Spleen (tissue), 11 donors: ENCODE measurements around the gene ZNF680. TPM values are rescaled to one million over a fixed set of nuclear protein-coding genes. Genes with fewer than 3 reads are reported as not detected.
"Not testable (repeated sequence)": the region's sequence is repeated elsewhere in the genome, so short reads cannot be mapped to it uniquely, and the experiment has no call there.

Experiments used
- DNase-seq: peaks from one replicate; pipeline ENCODE4 v3.0.0-alpha.2; 2020
- H3K27ac ChIP-seq, 8 donors: fragments of 200-600 bp; sonication (generic) in 7 of 8; 1 replicate in 4 of 8; 2 replicates in 4 of 8; pipeline versions ENCODE4 v1.5.0 to v1.8.0; 2016 to 2021; ENCODE audit warnings: inconsistent platforms in 4 of 8, mild to moderate bottlenecking in 4 of 8, moderate library complexity in 1 of 8
- H3K27me3 ChIP-seq, 7 donors: fragments of 200-600 bp; sonication (generic) in 6 of 7; replicated peaks in 1 of 7; 1 replicate in 4 of 7; 2 replicates in 3 of 7; pipeline versions ENCODE4 v1.5.0 to v1.8.0; 2016 to 2021; ENCODE audit warnings: inconsistent platforms in 3 of 7, mild to moderate bottlenecking in 1 of 7
- H3K36me3 ChIP-seq, 6 donors: fragments of 200-600 bp; sonication (generic) in 5 of 6; 1 replicate in 4 of 6; 2 replicates in 2 of 6; pipeline versions ENCODE4 v1.5.0 to v1.8.0; 2016 to 2021; ENCODE audit warnings: inconsistent platforms in 2 of 6
- H3K4me1 ChIP-seq, 6 donors: fragments of 200-600 bp; sonication (generic) in 5 of 6; 1 replicate in 3 of 6; 2 replicates in 3 of 6; pipeline versions ENCODE4 v1.5.0 to v1.8.0; 2016 to 2021; ENCODE audit warnings: inconsistent platforms in 3 of 6
- H3K4me3 ChIP-seq, 8 donors: fragments of 200-600 bp; sonication (generic) in 7 of 8; 1 replicate in 4 of 8; 2 replicates in 4 of 8; pipeline versions ENCODE4 v1.5.0 to v1.8.0; 2016 to 2021; ENCODE audit warnings: inconsistent platforms in 4 of 8, mild to moderate bottlenecking in 4 of 8, moderate library complexity in 2 of 8
- H3K9me3 ChIP-seq, 8 donors: fragments of 200-600 bp; sonication (generic) in 7 of 8; 1 replicate in 4 of 8; 2 replicates in 4 of 8; pipeline versions ENCODE4 v1.5.0 to v1.8.0; 2016 to 2021; ENCODE audit warnings: inconsistent platforms in 4 of 8
- POLR2A ChIP-seq, 3 donors: fragments of 450-650 bp; IDR thresholded peaks; one replicate each; pipeline ENCODE4 v1.5.1; 2017; ENCODE audit warnings: antibody characterized with exemption in 3 of 3, mild to moderate bottlenecking in 1 of 3
- POLR2AphosphoS5 ChIP-seq, 3 donors: sonication (generic); formaldehyde crosslinking; IDR thresholded peaks; one replicate each; pipeline ENCODE4 v1.5.1; 2017; ENCODE audit warnings: antibody characterized with exemption in 3 of 3
- whole genome bisulfite sequencing, 5 donors: extraction: QIAGEN DNeasy Blood & Tissue Kit in 3 of 5; methylation state at CpG; one replicate each; pipeline versions ENCODE4 v1.1.5 to v1.1.7; 2013 to 2018; 5-methylcytosine and 5-hydroxymethylcytosine counted together
- intact Hi-C: fragments of 100-400 bp; cut with DNase I; formaldehyde crosslinking; loops from one replicate; pipeline ENCODE4 v1.15.0; 2023; ENCODE audit warnings: low total_unique reads
- polyA plus RNA-seq, 3 donors: library from polyadenylated mRNA; stranded (reverse); fragments of 200-250 nt; gene quantifications; one replicate each; pipeline ENCODE4 v1.2.1, GENCODE V29; 2013
- total RNA-seq, 7 donors: library from RNA; depleted of rRNA in 3 of 7; stranded (reverse); fragments of >200 nt in 3 of 7; fragmentation: NEBNext Ultra II Directional in 4 of 7; extraction: Animal tissue kit (Norgen Biotek cat#: 25700) in 4 of 7; gene quantifications; one replicate each; pipeline versions ENCODE4 v1.1.0 to v1.2.1, GENCODE V29; 2016 to 2021
- TF ChIP-seq, protein P1 (sequence below), 11 experiments: fragments of 200-600 bp in 7 of 11; fragments of 450-650 bp in 4 of 11; sonication (generic) in 4 of 11; IDR thresholded peaks in 8 of 11; conservative IDR thresholded peaks in 3 of 11; 1 replicate in 7 of 11; 2 replicates in 4 of 11; pipeline versions ENCODE4 v1.4.0 to v1.8.0; 2016 to 2021; ENCODE audit warnings: antibody characterized with exemption in 11 of 11, inconsistent platforms in 4 of 11, mild to moderate bottlenecking in 1 of 11
- donor health status: healthy with polysubstance abuse.
- donor health status: DM: no; HTN: no; CAD: no; lungs with moderate emphysema.
- donor health status: DM: no; HTN: no; CAD: no.
- donor health status: Bipolar disorder and iron deficiency.
- donor health status: healthy.
- donor health status: DM: no; HTN: no; CAD: no.
- donor health status: DM: yes; HTN: yes; CAD: no.

The ZNF680 gene
- total and polyA plus RNA-seq, 10 donors, result 5.0 to 47.8 (median 23.5) TPM

DNA sequence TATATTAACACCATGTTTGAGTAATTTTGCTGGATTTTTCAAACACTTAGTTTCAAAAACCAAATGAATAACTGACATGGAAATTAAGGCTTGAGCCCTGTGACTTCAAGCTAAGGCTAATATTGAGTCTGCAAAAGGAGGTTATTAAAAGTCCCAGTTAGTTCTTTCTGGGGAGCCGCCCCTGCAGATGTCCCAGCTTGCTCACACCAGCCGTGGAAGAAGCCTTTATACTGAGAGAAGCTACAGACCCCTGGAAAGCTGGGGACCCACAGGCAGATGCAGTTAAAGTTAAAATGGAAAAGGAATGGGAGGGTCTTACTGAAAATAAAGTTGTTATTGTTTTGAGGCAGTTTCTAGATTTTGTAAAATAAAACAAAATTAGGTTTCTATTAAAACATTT, 18.5 kb upstream of the ZNF680 start:
- Histone ChIP-seq H3K4me3 (no peak overlapping the region), H3K4me1 (no peaks in the 10 kb centered on the region), H3K27me3 (no peaks in the 10 kb centered on the region), H3K27ac (no peak overlapping the region), H3K36me3 (no peaks in the 10 kb centered on the region), H3K9me3 (peaks cover 0 to 54% (median 6%) of the 10 kb centered on the region in 8 donors)
- WGBS, 5 donors, result 82 to 99% (median 90%) methylated on average over 2 of the region's 2 CpGs
- no peak for TF ChIP-seq POLR2AphosphoS5 (IDR thresholded peaks at IDR 0.05)
- intact Hi-C loops, result no loop called here
- DNase-seq, result no peak

DNA sequence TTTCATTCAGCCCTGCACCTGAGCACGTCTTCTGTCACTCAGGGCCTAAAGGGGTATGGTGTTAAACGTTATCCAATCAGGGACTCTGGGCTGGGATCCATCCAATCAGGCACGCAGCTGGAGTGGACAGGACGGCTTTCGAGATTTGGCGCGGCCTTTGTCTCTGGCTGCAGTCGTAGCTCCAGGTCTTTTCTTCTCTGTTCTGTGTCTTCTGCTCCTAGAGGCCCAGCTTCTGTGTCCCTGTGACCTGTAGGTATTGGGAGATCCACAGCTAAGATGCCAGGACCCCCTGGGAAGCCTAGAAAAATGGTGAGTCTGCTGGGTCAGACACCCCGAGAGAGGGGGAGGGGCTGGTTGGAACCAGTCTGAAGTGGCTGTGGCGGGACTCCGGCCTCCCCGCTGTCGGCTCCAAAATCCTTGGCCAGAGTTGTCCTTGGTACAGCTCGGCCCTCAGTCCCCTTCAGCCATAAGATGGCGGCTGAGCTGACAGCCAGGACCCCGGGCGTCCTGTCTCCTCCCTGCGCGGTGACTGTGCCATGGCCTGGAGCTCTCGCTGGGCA, 11.7 kb upstream of the ZNF680 start:
- Histone ChIP-seq H3K4me3 (peak overlapping the region in 6 of 8 donors; percentile 6 to 51 (median 29)), H3K9me3 (peaks cover 0 to 42% (median 5%) of the 10 kb centered on the region in 8 donors), H3K27ac (no peak overlapping the region), H3K27me3 (peaks cover 0 to 51% (median 13%) of the 10 kb centered on the region in 7 donors), H3K4me1 (peaks cover 0 to 16% (median 4%) of the 10 kb centered on the region in 6 donors), H3K36me3 (no peaks in the 10 kb centered on the region)
- no peak for TF ChIP-seq POLR2AphosphoS5 (IDR thresholded peaks at IDR 0.05)
- TF ChIP-seq, protein P1, sequence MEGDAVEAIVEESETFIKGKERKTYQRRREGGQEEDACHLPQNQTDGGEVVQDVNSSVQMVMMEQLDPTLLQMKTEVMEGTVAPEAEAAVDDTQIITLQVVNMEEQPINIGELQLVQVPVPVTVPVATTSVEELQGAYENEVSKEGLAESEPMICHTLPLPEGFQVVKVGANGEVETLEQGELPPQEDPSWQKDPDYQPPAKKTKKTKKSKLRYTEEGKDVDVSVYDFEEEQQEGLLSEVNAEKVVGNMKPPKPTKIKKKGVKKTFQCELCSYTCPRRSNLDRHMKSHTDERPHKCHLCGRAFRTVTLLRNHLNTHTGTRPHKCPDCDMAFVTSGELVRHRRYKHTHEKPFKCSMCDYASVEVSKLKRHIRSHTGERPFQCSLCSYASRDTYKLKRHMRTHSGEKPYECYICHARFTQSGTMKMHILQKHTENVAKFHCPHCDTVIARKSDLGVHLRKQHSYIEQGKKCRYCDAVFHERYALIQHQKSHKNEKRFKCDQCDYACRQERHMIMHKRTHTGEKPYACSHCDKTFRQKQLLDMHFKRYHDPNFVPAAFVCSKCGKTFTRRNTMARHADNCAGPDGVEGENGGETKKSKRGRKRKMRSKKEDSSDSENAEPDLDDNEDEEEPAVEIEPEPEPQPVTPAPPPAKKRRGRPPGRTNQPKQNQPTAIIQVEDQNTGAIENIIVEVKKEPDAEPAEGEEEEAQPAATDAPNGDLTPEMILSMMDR (IDR thresholded peaks at IDR 0.05 in 8 of 11, conservative IDR thresholded peaks at IDR 0.05 in 3 of 11), result no peak
- TF ChIP-seq POLR2A (IDR thresholded peaks at IDR 0.05), result no peak
- DNase-seq, result no peak
- WGBS, 5 donors, result 16 to 40% (median 27%) methylated on average over 9 to 20 of the region's 20 CpGs
- intact Hi-C loops, result no loop called here

DNA sequence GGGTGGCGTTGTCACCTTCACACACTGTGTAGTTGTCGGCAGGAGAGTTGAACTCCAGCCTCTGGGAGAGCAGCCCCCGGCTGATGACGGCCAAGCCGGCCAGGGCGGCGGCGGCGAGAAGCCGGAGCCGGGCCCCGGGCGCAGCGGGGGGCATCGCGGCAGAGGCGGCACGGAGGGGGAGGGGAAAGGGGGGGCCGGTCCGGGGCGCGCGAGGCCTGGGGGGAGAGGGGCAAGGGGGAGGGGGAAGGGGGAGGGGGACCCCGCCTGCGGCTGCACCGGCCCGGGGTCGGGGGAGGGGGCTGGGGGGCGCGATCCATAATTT, 7.4 kb upstream of the ZNF680 start:
- WGBS, 5 donors, result 6 to 62% (median 10%) methylated on average over 2 to 28 of the region's 30 CpGs
- intact Hi-C loops, DNase-seq: not testable (repeated sequence)

DNA sequence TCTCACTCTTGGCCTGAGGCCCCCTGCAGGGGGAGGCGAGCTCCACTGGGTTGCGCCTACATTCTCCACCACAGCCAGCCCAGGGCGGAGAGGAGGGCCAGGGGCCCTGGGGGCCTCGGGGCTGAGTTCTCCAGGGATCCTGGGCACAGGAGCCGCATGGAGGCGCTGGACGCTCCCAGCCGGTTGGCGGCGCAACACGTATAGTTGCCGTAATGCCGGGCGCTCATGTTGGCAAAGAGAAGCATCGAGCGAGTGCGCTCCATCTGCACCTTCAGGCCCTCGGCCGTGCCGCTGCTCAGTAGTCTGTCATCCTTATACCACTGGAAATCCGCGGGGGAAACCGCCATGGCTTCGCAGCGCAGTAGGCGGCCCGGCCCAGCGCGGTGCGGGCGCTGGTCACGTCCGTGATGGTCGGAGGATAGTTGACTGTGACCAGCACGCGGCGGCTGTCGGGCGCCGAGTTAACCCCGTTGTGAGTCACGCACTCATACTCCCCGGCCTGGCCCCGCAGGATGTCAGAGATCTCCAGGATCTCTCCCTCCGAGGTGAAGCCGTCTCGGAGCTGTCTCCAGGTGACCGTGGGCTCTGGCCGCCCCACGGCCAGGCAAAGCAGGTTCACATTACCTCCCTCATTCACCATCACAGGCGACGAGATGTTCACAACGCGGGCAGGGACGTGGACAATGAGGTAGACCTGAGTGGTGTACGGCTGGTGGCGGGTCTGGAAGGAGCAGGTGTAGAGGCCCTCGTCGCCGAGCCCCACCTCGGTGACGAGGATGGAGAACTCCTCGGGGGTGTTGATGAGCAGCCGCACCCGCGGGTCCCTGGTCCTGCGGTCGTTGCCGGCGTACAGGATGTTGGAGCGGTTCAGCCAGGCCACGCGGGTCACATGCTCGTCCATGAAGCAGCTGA, 6.8 kb upstream of the ZNF680 start:
- not testable (repeated sequence) for H3K9me3 ChIP-seq, H3K36me3 ChIP-seq, H3K27ac ChIP-seq
- intact Hi-C loops, result loop anchor here (10.0 kb wide), 1 partner anchor 95 kb away; the partner anchor contains the start of gene ZNF107
- Histone ChIP-seq H3K4me3 (peak overlapping the region; percentile 30 to 66 (median 40)), H3K4me1 (peaks cover 0 to 17% (median 6%) of the 10 kb centered on the region in 6 donors), H3K27me3 (peaks cover 0 to 55% (median 14%) of the 10 kb centered on the region in 7 donors)
- 2 to 5% (median 4%) methylated on average over 47 to 74 of the region's 74 CpGs for WGBS, 5 donors
- DNase-seq, result peak; percentile 79
- TF ChIP-seq, protein P1 (IDR thresholded peaks at IDR 0.05 in 8 of 11, conservative IDR thresholded peaks at IDR 0.05 in 3 of 11), result peak in 3 of 11 experiments; percentile 9 to 35 (median 15)
- TF ChIP-seq POLR2AphosphoS5 (IDR thresholded peaks at IDR 0.05), result peak in 1 of 3 donors; percentile 12

More for the DNA sequence above, 7.4 kb upstream of the ZNF680 start:
- H3K9me3 ChIP-seq, H3K27ac ChIP-seq, H3K36me3 ChIP-seq: not testable (repeated sequence)
- Histone ChIP-seq H3K4me3 (peak overlapping the region; percentile 30 to 66 (median 40)), H3K4me1 (peaks cover 0 to 21% (median 6%) of the 10 kb centered on the region in 6 donors), H3K27me3 (peaks cover 0 to 61% (median 18%) of the 10 kb centered on the region in 7 donors)

DNA sequence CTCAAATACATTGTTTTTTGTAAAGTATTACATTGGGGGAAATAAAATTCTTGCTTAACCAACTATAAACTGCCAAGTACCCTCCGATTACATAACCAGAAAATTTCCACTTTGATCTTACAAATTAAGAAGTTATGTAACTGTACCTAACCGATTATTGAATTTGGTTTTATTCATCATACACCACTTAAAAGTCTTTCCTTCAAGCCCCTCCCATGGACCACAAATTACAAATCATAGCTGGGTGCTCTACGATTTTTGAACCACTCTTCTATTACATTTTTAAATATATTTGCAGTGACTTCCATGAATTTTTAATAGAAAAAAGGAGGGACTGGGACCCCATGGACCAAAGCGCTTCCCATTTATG, 630 bp downstream of the ZNF680 start:
- Histone ChIP-seq H3K27me3 (no peaks in the 10 kb centered on the region), H3K36me3 (peaks cover 0 to 25% (median 3%) of the 10 kb centered on the region in 6 donors), H3K27ac (peak overlapping the region; percentile 67 to 90 (median 86)), H3K4me3 (peak overlapping the region; percentile 52 to 98 (median 82)), H3K4me1 (peaks cover 2 to 58% (median 46%) of the 10 kb centered on the region in 6 donors), H3K9me3 (peaks cover 0 to 18% (median 4%) of the 10 kb centered on the region in 8 donors)
- 7 to 15% (median 14%) methylated on average over 4 of the region's 4 CpGs for WGBS, 5 donors
- DNase-seq, result no peak
- TF ChIP-seq POLR2AphosphoS5 (IDR thresholded peaks at IDR 0.05) (no peak), POLR2A (IDR thresholded peaks at IDR 0.05) (no peak)
- TF ChIP-seq, protein P1 (IDR thresholded peaks at IDR 0.05 in 8 of 11, conservative IDR thresholded peaks at IDR 0.05 in 3 of 11), result no peak
- intact Hi-C loops, result loop anchor here (10.0 kb wide), 1 partner anchor 103 kb away; the partner anchor contains the start of gene ZNF107
